ENCODE measurements around the gene UNC13C.
"Not testable (repeated sequence)": the region's sequence is repeated elsewhere in the genome, so short reads cannot be mapped to it uniquely, and the experiment has no call there.

Gene UNC13C

GRCh38 chr15:54304321-54304720, 326.1 kb downstream of the UNC13C start:
- DNase-seq (ENCODE audit: low spot score) = no peak

GRCh38 chr15:54305138-54305537, 326.9 kb downstream of the UNC13C start:
- DNase-seq (ENCODE audit: low spot score) = no peak

DNA sequence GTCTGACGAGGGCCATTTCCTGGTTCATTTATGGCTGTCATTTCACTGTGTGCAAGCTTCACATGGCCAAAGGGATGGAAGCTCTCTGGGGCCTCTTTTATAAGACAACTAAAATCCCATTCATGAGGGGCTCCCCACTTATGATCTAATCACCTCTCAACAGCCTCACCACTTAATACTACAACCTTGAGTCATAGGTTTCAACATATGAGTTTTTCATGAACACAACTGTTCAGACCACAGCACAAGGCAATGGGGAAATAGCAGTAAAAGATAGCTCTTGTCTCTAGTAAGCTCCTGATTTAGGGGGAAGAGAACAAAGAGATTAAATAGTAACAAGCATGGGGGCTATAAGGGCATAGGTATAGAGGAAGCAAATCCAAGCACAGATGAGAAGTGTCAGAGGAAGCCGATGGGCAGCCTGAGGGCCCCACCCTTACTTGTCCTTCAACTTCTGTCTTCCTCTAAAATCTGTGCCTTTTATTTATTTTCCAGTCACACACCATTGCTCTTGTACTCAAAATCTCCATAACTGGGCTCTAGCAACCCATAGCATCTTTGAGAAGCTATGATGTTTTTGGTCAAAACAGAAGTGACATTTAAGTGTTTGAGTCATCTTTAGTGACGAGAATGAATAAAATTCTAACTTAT, 329.1 kb downstream of the UNC13C start:
- DNase-seq (ENCODE audit: low spot score) = no peak

DNA sequence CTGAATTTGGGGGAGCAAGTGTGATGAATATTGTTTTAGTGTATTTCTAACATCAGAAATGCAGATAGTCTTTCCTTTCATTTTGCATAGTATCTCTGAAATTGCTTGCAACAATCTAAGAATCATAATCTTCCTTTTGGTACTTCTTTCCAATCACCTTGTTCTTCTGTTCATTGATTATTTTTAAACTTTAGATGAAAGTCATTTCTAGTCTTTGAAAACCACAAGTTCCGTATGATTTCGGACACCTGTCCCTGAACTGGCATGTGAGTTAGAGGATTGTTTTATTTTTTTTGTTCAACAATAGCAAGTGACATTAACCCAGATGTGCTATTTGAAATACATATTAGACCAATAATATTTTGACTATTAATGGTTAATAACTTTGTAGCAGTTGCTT, 329.7 kb downstream of the UNC13C start:
- no peak for DNase-seq (ENCODE audit: low spot score)

DNA sequence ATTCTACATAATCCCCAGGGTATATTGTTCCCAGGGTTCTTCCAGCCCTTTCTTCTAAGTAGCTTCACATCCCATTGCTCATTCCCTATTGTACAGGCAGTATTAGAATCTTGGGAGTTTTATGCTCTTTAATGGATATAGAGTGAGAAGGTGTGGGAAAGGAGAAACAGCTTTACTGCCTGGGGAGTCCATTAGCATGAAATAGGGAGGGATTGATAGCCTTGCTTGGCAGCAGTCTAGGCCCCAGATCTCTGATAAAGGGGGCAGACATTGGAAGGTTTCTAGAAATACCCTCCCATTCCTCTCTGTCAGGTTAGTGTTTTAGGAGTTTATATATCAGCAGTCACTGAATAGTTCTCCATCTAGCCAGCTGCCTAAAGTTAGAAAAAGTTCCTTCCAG, 334.3 kb downstream of the UNC13C start:
- no peak for DNase-seq (ENCODE audit: low spot score)

DNA sequence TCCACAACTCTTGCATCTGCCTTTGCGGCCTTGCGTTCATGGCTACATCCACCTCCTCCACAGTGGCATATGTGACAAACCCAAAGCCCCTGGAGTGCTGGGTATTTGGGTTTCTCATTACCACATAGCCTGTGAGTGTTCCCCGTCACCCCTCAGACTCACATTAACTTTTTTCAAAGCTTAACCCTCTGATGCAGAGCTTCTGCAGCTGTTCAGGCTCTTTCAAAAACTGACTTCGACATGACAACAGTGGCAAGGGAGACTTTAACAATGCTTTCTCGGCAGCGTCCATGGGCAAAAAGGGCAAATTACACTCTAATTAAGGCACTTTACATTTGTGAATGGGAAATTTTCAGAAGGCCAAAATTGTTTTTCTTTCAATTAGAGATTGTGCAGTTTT, 343.2 kb downstream of the UNC13C start:
- DNase-seq (ENCODE audit: low spot score) = no peak

DNA sequence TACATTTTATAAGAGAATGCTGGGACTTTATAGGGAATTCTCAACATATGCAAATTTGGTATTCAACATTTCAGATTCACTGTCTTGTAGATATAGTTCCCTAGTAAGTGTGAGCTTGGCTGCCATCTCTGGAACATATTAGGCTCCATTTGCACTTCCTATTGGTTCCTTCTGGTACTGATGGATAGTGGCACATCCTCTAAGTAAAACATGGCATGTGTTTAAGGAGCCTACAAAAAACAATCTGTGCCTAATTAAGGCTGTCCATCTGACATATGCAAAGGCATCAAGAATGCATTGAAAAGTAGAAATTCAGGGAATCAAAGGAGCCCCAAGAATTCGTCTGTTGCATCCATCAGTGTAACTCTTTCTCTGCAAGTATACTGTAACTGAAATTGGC, 344.1 kb downstream of the UNC13C start:
- no peak for DNase-seq (ENCODE audit: low spot score)

DNA sequence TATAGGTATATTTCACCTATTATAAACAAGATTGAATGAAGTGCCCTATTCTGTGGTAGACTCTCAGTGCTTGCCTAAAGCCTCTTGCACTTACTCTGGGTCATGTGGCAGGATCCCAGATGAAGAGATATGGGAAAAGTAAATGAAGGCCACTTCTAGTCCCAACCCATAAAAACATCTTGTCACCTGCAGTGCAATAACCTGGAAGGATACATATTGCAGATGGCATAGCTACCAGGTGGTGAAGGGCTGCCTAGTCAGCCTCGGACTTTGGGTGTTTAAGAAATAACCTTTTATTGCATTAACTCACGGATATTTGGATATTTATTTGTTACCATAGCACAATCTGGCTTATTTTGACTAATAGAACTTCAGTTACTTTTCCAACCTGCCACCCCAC, 367.1 kb downstream of the UNC13C start:
- no peak for DNase-seq (ENCODE audit: low spot score)

DNA sequence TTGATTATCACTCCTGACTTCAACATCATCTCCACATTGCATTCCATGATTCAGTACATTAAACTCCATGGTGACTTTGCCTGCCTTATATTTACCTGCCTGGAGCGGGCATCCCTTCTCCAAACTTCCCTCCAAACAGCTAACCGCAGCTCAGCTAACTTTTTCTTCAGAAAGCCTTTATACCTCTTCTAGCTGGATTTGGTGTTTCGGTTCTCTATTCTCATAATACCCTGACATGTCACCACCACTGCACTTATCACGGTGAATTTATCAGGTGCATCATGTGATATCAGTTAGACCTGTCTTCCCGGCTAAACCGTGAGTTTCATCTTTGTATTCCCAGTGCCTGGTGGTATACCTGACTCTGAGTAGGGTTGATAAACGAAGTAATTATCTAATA, 367.6 kb downstream of the UNC13C start:
- no peak for DNase-seq (ENCODE audit: low spot score)

DNA sequence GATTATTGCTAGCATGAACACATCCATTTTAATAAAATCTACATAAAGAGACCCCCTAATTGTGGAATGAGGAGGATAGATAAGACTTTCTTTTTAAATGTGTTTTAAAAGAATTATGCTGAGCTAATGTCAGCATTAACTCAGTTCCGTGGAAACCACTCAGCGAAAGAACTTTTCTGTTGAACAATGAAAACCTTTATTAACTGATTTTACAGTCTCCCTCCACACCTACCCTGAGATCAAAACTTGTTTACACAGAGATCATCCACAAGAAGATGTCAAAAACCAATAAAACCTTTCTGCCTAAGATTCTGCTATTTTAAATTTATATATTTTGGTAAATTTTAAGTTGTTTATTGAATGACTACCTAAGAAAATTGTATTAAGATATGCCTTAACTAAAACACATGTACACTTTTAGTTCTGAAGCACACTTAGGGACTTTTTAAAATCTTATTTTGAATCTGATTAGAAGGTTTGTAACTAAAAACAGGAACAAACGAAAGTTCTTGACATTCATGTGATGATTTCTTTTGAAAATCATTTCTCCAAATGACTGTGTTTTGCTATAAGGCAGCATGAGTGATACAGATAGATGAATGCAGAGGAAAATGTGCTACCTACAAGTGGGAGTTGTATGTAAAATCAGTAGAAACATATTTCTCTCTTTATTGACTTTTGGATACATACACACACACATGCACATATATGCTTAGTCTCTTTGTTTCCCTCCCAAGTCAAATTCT, 369.0 kb downstream of the UNC13C start:
- DNase-seq (ENCODE audit: low spot score) = no peak

- DNase-seq (ENCODE audit: low spot score) = no peak
Observed at GRCh38 chr15:54353726-54354125, 375.5 kb downstream of the UNC13C start.

DNA sequence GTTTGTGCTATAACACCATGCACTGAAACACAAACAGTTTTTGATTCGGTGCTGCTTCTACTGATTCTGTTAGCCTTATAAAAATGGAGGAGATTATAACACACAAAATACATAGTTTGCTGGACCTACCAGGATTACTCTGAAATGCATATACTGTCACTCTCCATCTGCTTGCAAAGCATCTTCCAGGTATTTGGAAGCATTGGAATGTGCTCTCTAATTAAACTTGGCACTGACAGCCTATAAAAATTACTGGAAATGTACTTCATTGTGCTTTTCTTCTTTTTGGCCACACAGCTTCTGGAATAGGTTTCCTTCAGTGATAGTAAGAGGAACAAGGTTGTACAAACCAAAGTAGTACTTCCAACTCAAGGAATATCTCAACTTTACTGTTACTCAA, 376.1 kb downstream of the UNC13C start:
- DNase-seq (ENCODE audit: low spot score) = no peak

DNA sequence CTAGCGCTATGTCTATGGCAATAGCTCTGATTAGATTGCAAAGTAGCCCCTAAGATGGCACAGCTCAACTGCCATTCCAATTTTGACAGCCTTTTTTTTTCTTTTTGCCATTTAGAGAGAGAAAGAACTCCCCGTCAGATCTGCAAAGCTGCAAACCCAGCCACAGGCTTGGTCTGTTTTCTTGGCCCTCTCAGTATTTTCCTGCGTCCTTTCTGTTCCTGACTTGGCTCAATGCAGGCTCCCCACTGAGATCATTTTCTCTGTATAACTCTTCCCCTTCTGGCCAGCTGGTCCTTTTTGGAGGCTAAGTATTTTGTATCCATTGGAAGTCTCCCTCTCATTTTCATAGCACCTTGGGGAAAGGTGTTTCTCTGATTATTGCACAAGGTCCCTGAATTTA, 386.7 kb downstream of the UNC13C start:
- DNase-seq (ENCODE audit: low spot score) = no peak

- DNase-seq (ENCODE audit: low spot score) = no peak
Observed at GRCh38 chr15:54373332-54373731, 395.1 kb downstream of the UNC13C start.

DNA sequence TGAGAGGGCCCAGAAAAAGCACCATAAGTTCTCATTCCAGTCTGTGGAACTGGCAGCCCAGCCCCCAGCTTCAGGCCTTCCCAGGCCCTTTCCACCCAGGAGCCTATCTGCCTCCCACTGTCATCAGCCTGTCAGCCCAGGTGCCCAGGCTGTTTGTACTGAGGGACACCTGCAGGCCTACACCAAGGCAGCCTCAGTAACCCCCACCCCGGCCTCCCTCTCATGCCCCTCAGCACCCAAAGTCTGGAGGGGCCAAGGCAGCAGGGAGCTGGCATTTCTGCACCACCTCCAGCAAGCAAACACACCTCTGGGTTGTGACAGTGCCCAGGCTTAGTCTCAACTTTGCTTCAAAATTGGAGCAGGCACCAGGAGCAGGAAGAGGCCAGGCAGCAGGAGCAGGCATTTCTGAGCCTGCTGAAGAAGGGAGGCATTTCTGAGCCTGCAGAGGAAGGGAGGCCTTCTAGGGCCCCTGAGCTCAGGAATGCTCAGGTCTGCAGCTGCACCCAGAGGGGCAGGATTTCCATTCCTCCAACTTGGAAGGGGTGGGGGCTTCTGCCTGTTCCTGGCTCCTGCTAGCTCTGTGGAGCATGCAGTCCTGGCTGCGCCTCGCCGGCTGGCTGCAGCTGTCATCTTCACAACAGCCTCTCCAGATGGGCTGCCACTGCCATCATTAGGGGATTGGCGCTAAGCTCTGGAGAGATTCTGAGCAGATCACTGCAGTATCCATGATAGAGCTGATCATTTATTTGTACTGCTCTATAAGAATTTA, 396.1 kb downstream of the UNC13C start:
- no peak for DNase-seq (ENCODE audit: low spot score)

DNA sequence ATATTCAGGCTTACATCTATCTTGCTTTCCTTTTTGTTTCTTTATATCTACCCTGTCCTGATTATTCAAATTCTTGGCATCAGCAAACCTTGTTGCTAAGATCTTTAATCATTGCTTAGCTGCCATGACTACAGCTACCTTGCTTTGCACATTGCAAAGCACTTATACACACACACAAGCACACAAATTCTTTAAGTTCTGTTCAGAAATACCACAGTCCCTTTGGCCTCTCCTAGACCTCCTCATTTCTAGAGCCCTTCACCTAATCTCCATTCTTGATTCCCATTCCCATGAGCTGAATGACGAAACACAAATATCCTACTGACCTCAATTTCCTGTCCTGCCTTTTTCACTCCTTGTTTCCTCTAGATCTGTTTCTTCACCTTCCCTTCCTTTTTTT, 409.6 kb downstream of the UNC13C start:
- no peak for DNase-seq (ENCODE audit: low spot score)

DNA sequence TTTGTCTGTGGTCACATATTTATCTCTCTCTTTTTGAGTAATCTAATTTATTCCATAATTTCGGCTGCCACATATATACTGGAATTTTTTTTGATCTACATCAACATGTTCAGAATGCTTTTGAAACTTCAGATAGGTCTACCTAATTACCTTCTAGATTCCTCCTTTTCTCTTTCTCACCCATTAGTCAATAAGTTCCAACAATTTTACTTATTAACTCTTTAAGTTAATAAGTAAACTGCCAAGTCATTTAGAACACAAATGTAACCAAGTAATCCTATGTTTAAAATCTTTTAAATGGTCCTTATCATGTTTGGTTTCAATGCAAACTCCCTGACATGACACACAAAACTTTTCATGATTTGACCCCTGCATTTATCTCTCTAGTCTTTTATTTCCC, 410.5 kb downstream of the UNC13C start:
- no peak for DNase-seq (ENCODE audit: low spot score)

- DNase-seq (ENCODE audit: low spot score) = no peak
Observed at GRCh38 chr15:54410481-54410880, 432.2 kb downstream of the UNC13C start.

DNA sequence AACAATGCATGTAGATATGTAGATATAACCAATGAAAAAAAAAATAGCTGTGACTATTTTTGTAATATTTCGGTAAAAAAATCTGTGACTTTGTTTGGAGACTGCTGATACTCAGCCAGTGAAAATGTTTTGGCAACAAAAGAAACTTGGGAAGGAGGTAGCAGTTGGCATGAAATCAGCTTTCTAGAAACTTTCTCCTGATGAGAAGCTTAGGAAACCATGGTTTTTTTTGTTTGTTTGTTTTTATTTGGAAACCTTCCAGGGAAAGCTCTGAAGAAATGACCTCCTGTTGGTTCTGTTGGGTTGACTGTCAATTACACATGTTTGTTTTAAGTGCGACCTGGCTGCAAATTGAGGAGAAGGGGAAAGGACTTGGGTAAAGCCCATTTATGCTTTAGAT, 445.9 kb downstream of the UNC13C start:
- no peak for DNase-seq (ENCODE audit: low spot score)

DNA sequence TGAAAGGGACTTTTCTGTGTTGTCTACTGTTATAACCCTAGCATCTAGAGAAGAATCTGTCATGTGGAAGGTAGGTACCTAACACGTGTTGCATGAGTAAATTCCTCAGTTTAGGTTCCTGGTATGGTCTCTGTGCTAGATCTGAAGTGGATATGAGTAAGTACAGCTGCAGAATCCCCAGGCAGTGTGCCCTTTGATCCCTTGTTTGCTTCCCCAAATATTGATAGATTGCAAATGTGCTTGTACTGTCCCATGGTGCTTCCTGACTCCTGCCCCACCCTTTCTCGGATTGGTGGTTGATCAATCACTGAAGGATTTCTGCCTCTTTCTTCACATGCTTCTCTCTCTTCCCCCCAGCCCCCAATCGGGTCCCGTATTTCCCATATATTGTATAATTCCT, 450.4 kb downstream of the UNC13C start:
- no peak for DNase-seq (ENCODE audit: low spot score)

- not testable (repeated sequence) for DNase-seq (ENCODE audit: low spot score)
Observed at GRCh38 chr15:54450288-54450687, 472.0 kb downstream of the UNC13C start.

DNA sequence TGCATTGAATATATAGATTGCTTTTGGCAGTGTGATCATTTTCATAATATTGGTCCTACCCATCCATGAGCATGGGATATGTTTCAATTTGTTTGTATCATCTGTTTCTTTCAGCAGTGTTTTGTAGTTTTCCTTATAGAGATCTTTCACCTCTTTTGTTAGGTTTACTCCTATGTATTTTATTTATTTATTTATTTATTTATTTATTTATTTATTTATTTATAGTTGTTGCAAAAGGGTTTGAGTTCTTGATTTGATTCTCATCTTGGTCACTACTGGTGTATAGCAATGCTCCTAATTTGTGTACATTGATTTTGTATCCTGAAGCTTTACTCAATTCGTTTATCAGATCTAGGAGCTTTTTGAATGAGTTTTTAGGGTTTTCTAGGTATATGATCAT, 478.2 kb downstream of the UNC13C start:
- no peak for DNase-seq (ENCODE audit: low spot score)

- DNase-seq (ENCODE audit: low spot score) = no peak
Observed at GRCh38 chr15:54462511-54462913, 484.3 kb downstream of the UNC13C start.
